Keratinocyte (primary cell): ENCODE measurements around the gene HES3. TPM values are rescaled to one million over a fixed set of nuclear protein-coding genes. Genes with fewer than 3 reads are reported as not detected.

ENCODE experiments used
- DNase-seq: peaks from one replicate; pipeline ENCODE4 v3.0.0-alpha.2; 2011; ENCODE audit warnings: low read depth, missing footprints, low spot score
- FAIRE-seq: peaks from 2 replicates; lab custom pipeline; 2011; peaks lifted over from hg19 to GRCh38; lab: Jason Lieb, UNC
- H2AFZ ChIP-seq: 2 replicates; pipeline ENCODE4 v1.6.0; 2012; ENCODE audit warnings: low read length, control low read depth, inconsistent platforms; ENCODE audit not compliant: control insufficient read depth
- H3K27ac ChIP-seq: 2 replicates; pipeline ENCODE4 v1.5.1; 2011; ENCODE audit warnings: low read length; ENCODE audit not compliant: control insufficient read depth, insufficient read depth
- H3K27me3 ChIP-seq: 3 replicates; pipeline ENCODE4 v1.6.0; 2011; ENCODE audit warnings: low read length; ENCODE audit not compliant: control insufficient read depth, insufficient read depth; ENCODE audit errors: extremely low read depth
- H3K36me3 ChIP-seq, 2 experiments: 2 replicates in 1 of 2; 3 replicates in 1 of 2; pipeline ENCODE4 v1.5.1; 2011; ENCODE audit warnings: low read length in 2 of 2, mild to moderate bottlenecking in 1 of 2; ENCODE audit not compliant: control insufficient read depth in 2 of 2, insufficient read depth in 2 of 2; ENCODE audit errors: extremely low read depth in 1 of 2
- H3K4me1 ChIP-seq: 3 replicates; pipeline ENCODE4 v1.5.1; 2011; ENCODE audit warnings: low read length; ENCODE audit not compliant: control insufficient read depth, insufficient read depth; ENCODE audit errors: extremely low read depth
- H3K4me2 ChIP-seq: 3 replicates; pipeline ENCODE4 v1.6.0; 2011; ENCODE audit warnings: low read depth, low read length; ENCODE audit not compliant: control insufficient read depth, insufficient read depth; ENCODE audit errors: extremely low read depth
- H3K4me3 ChIP-seq, 3 experiments: fragments of 200-600 bp in 1 of 3; sonication (generic) in 1 of 3; 2 replicates in 2 of 3; 3 replicates in 1 of 3; pipeline ENCODE4 v1.5.1; 2011 to 2016; ENCODE audit warnings: low read length in 3 of 3, mild to moderate bottlenecking in 3 of 3, control low read depth in 2 of 3, inconsistent platforms in 1 of 3, low read depth in 1 of 3, mixed read lengths in 1 of 3, mixed run types in 1 of 3, moderate library complexity in 1 of 3; ENCODE audit not compliant: control insufficient read depth in 2 of 3, insufficient read depth in 2 of 3; ENCODE audit errors: extremely low read depth in 1 of 3
- H3K79me2 ChIP-seq: 2 replicates; pipeline ENCODE4 v1.6.0; 2012; ENCODE audit warnings: low read length; ENCODE audit not compliant: control insufficient read depth, insufficient read depth
- H3K9ac ChIP-seq: 3 replicates; pipeline ENCODE4 v1.6.0; 2011; ENCODE audit warnings: low read length; ENCODE audit not compliant: control insufficient read depth, insufficient read depth; ENCODE audit errors: extremely low read depth
- H3K9me1 ChIP-seq: 3 replicates; pipeline ENCODE4 v1.6.0; 2011; ENCODE audit warnings: low read length; ENCODE audit not compliant: control insufficient read depth, insufficient read depth; ENCODE audit errors: extremely low read depth
- H3K9me3 ChIP-seq: 2 replicates; pipeline ENCODE4 v1.5.1; 2012; ENCODE audit warnings: low read depth, low read length; ENCODE audit not compliant: control insufficient read depth
- H4K20me1 ChIP-seq: 3 replicates; pipeline ENCODE4 v1.6.0; 2011; ENCODE audit warnings: low read length; ENCODE audit not compliant: control insufficient read depth, insufficient read depth; ENCODE audit errors: extremely low read depth
- CTCF ChIP-seq, 3 experiments: IDR thresholded peaks in 1 of 3; conservative IDR thresholded peaks in 1 of 3; optimal IDR thresholded peaks in 1 of 3; 2 replicates in 2 of 3; 3 replicates in 1 of 3; pipeline versions ENCODE3 to v1.5.1; 2011; ENCODE audit warnings: low read length in 3 of 3, mild to moderate bottlenecking in 3 of 3, moderate library complexity in 2 of 3, control low read depth in 1 of 3, inconsistent platforms in 1 of 3; ENCODE audit not compliant: insufficient read depth in 2 of 3; ENCODE audit errors: extremely low read depth in 1 of 3
- EZH2 ChIP-seq: IDR thresholded peaks from one replicate; pipeline ENCODE4 v1.6.1; 2012; ENCODE audit warnings: inconsistent platforms, mild to moderate bottlenecking, low read length, moderate library complexity
- dilution Hi-C: fragments of 300-500 bp; cut with MboI; formaldehyde crosslinking; loops from one replicate; pipeline ENCODE4 v1.7.0; 2020; ENCODE audit warnings: low sequenced_read_pairs; ENCODE audit not compliant: extremely low pct_ligation_motif_present
- polyA plus RNA-seq, 5 experiments: library from polyadenylated mRNA; depleted of rRNA in 3 of 5; stranded (reverse) in 3 of 5; stranded (forward) in 1 of 5; unstranded in 1 of 5; fragments of >200 nt; gene quantifications; 1 replicate in 1 of 5; 2 replicates in 3 of 5; 3 replicates in 1 of 5; pipeline versions ENCODE4 v1.2.1 to v1.2.3, GENCODE V29; 2011 to 2012; ENCODE audit warnings: missing spikeins in 2 of 5, low read depth in 1 of 5, low replicate concordance in 1 of 5

HES3 gene
- polyA plus RNA-seq, 1 donor (not counting 4 experiments of a cell fraction or from before 2014, with no cell fraction given) = not detected

GRCh38 chr1:6271006-6271405 is 27.0 kb downstream of the HES3 start:
- Histone ChIP-seq H3K4me1 (peaks cover 28% of the 10 kb centered on the region), H3K4me2 (no peak overlapping the region), H3K4me3 (no peak overlapping the region), H3K9me1 (no peaks in the 10 kb centered on the region), H4K20me1 (no peaks in the 10 kb centered on the region), H3K79me2 (no peaks in the 10 kb centered on the region), H3K36me3 (peaks cover 10 to 34% of the 10 kb centered on the region in 2 experiments), H3K27ac (no peak overlapping the region), H2AFZ (no peak overlapping the region), H3K27me3 (no peaks in the 10 kb centered on the region), H3K9ac (no peak overlapping the region), H3K9me3 (no peaks in the 10 kb centered on the region)
- TF ChIP-seq CTCF (optimal IDR thresholded peaks at IDR 0.05 in 1 of 3, IDR thresholded peaks at IDR 0.05 in 1 of 3, conservative IDR thresholded peaks at IDR 0.05 in 1 of 3; ENCODE audit: extremely low read depth in 1 of 3, insufficient read depth in 2 of 3, low read length in 3 of 3) = no peak
- TF ChIP-seq EZH2 = no peak
- dilution Hi-C loops = no loop called here
- FAIRE-seq = no peak
- DNase-seq = no peak

GRCh38 chr1:6271554-6271953 is 27.6 kb downstream of the HES3 start:
- no peak overlapping the region for H3K27ac ChIP-seq
- no peaks in the 10 kb centered on the region for H3K79me2 ChIP-seq
- dilution Hi-C loops = no loop called here
- H3K27me3 ChIP-seq = no peaks in the 10 kb centered on the region
- FAIRE-seq (no peak), DNase-seq (no peak)
- peaks cover 8 to 31% of the 10 kb centered on the region in 2 experiments for H3K36me3 ChIP-seq
- H3K9ac ChIP-seq = no peak overlapping the region
- H3K9me3 ChIP-seq = no peaks in the 10 kb centered on the region
- H3K9me1 ChIP-seq = no peaks in the 10 kb centered on the region
- TF ChIP-seq CTCF (optimal IDR thresholded peaks at IDR 0.05 in 1 of 3, IDR thresholded peaks at IDR 0.05 in 1 of 3, conservative IDR thresholded peaks at IDR 0.05 in 1 of 3; ENCODE audit: extremely low read depth in 1 of 3, insufficient read depth in 2 of 3, low read length in 3 of 3) (no peak), EZH2 (no peak)
- H3K4me1 ChIP-seq = peaks cover 29% of the 10 kb centered on the region
- H2AFZ ChIP-seq = no peak overlapping the region
- H4K20me1 ChIP-seq = no peaks in the 10 kb centered on the region
- no peak overlapping the region for H3K4me2 ChIP-seq
- H3K4me3 ChIP-seq = no peak overlapping the region
